ENCODE results near the gene ACVR1C.

GRCh38 chr2:157559461-157559860 lies 69.2 kb downstream of the ACVR1C start:
- TF ChIP-seq JUND (IDR thresholded peaks at IDR 0.05) (no peak), CTCF (IDR thresholded peaks at IDR 0.05 in 2 of 3, conservative IDR thresholded peaks at IDR 0.05 in 1 of 3; ENCODE audit: borderline replicate concordance in 1 of 3, insufficient read depth in 1 of 3, low read depth in 2 of 3, low read length in 2 of 3) (no peak), CEBPB (IDR thresholded peaks at IDR 0.05; ENCODE audit: low read depth) (no peak), TCF7L2 (IDR thresholded peaks at IDR 0.05; ENCODE audit: borderline replicate concordance, extremely low read depth, insufficient read depth, insufficient read length) (no peak)
